ENCODE results near the gene HLA-DMA. TPM values are rescaled to one million over a fixed set of nuclear protein-coding genes. Genes with fewer than 3 reads are reported as not detected.
"Not testable (repeated sequence)": the region's sequence is repeated elsewhere in the genome, so short reads cannot be mapped to it uniquely, and the experiment has no call there.

HLA-DMA gene
- total RNA-seq, 4 donors from 2014 or later = 47.0 to 79.9 (median 62.1) TPM

DNA sequence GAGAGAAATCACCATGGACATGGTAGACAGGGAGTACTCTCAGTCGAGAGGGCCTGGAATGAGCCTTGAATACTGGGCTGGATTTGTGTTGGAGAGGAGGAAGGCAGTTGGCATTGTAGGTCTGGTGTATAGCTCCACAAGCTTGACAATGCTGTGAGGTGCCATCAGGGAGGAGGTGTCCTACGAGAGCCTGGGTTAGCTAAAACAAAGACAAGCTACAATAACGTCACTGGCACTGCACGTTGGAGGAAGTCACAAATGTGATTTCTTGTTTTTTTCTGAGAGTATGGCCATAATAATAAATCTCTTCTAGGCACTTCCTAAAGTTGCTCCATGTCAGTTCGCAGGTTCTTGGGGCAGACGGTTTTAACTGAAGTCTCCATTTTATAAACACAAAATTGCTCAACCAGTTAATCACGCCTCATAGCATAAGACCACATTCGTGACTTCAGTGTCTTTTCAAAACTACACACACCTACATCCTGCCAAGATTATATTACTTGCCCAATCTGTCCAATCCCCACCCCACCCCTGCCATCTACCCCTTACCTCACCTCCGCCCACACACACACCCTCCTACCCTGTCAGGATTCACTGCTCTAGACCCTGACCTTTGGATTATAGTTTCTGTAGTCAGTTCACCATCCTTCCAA is 7.7 kb downstream of the HLA-DMA start:
- H3K36me3 ChIP-seq = no peaks in the 10 kb centered on the region
- H3K4me3 ChIP-seq = no peak overlapping the region
- no peaks in the 10 kb centered on the region for H3K9me3 ChIP-seq
- H3K27ac ChIP-seq = peak overlapping the region; percentile 32 to 88 (median 64)
- TF ChIP-seq CTCF (IDR thresholded peaks at IDR 0.05) (no peak), POLR2A (IDR thresholded peaks at IDR 0.05) (no peak)
- no peaks in the 10 kb centered on the region for H3K27me3 ChIP-seq
- DNase-seq = peak in 2 of 3 donors; percentile 77 to 81
- H3K4me1 ChIP-seq = peaks cover 0 to 33% (median 13%) of the 10 kb centered on the region in 4 donors

DNA sequence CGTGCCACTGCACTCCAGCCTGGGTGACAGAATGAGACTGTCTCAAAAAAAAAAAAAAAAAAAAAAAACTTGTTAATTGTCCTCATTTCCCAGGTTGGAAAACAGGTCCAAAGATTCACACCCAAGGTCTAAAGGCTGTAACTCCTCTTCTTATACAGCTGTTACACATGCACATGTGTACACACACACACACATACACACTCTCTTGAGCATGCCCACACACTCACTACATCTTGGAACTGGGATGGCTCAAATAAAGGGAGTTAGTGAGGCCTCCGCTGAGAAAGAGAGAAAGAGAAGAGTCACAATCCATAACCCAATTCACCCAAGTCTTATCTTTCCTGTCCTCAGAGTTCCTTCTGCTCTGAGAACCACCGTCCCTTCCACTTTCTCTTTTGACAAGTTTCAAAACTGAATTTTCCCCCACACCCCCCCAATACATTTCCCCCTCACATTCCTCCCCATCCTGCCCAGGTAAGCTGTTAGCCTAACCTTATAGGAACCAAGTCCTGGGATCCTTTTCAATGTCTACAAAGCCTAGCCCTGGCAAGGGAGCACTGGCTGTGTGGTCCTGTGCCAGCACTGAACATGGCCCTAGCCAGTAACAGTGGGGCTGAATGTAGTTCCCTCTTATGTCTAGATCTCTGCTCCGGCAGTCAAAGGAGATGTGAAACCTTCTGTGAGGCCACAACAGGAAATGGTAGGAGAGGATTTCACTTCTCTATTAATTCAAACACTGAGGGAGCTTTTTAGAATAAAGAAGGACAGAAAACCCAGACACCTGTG is 8.8 kb downstream of the HLA-DMA start:
- Histone ChIP-seq H3K27me3 (no peaks in the 10 kb centered on the region), H3K4me1 (peaks cover 0 to 33% (median 13%) of the 10 kb centered on the region in 4 donors), H3K9me3 (no peaks in the 10 kb centered on the region), H3K27ac (peak overlapping the region; percentile 32 to 88 (median 64)), H3K4me3 (peak overlapping the region in 2 of 4 donors; percentile 3 to 22), H3K36me3 (no peaks in the 10 kb centered on the region)
- TF ChIP-seq CTCF (IDR thresholded peaks at IDR 0.05) (no peak), POLR2A (IDR thresholded peaks at IDR 0.05) (no peak)
- DNase-seq = peak in 2 of 3 donors; percentile 78 to 84

- H3K36me3 ChIP-seq, H3K4me3 ChIP-seq, H3K27me3 ChIP-seq, H3K9me3 ChIP-seq, DNase-seq: not testable (repeated sequence)
- peaks cover 0 to 33% (median 9%) of the 10 kb centered on the region in 4 donors for H3K4me1 ChIP-seq
- peak overlapping the region in 2 of 4 donors; percentile 66 to 88 for H3K27ac ChIP-seq
These were observed 10.3 kb downstream of the HLA-DMA start for GRCh38 chr6:32942555-32943123.

DNA sequence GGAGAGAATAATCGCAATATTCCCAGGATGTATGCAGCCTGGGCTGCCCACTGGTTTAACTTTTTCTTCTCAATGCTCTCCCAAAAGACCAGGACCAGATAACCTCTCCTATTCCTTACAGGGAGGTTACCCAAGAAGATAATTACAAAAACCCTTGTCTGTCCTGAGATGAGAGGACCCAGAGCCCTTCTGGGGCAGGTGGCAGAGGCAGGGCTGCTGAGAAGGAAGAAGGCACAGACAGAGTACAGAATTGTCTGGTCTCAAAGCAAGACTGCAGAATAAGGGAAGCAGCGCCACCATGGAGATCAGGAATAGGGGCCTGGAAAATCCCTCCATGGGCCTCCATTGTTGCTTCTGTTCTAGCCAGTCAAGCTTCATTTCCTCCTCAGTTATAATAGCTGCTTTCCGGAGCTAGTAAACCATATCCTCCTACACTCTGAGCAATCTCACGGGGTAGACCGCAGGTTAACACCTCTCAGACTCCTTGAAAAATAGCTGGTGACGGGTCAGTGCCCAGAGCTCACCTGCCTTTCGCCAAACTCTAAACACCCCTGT is 11.6 kb downstream of the HLA-DMA start:
- no peaks in the 10 kb centered on the region for H3K27me3 ChIP-seq
- peak in 2 of 3 donors; percentile 81 to 86 for DNase-seq
- no peaks in the 10 kb centered on the region for H3K36me3 ChIP-seq
- peaks cover 0 to 33% (median 9%) of the 10 kb centered on the region in 4 donors for H3K4me1 ChIP-seq
- no peak for TF ChIP-seq CTCF (IDR thresholded peaks at IDR 0.05)
- no peak for TF ChIP-seq POLR2A (IDR thresholded peaks at IDR 0.05)
- peak overlapping the region in 3 of 4 donors; percentile 50 to 59 (median 52) for H3K4me3 ChIP-seq
- H3K27ac ChIP-seq = peak overlapping the region; percentile 69 to 89 (median 84)
- H3K9me3 ChIP-seq = no peaks in the 10 kb centered on the region

GRCh38 chr6:32940656-32941213 is 12.2 kb downstream of the HLA-DMA start, which contains the start of gene HLA-DMB:
Gene HLA-DMB (minus strand): TSS chr6:32941028. CDS start chr6:32940807, 221 bp downstream.
- peak within 1 kb of the TSS; percentile 50 to 59 (median 52) for H3K4me3 ChIP-seq
- H3K9me3 ChIP-seq = no peaks in the 10 kb centered on the region
- peaks cover 0 to 33% (median 9%) of the 10 kb centered on the region in 4 donors for H3K4me1 ChIP-seq
- peak; percentile 69 to 83 (median 73) for DNase-seq
- no peaks in the 10 kb centered on the region for H3K27me3 ChIP-seq
- peak; percentile 32 to 41 for TF ChIP-seq POLR2A (IDR thresholded peaks at IDR 0.05)
- TF ChIP-seq CTCF (IDR thresholded peaks at IDR 0.05) = peak in 2 of 6 experiments; percentile 10 to 22
- H3K36me3 ChIP-seq = no peaks in the 10 kb centered on the region
- peak within 1 kb of the TSS; percentile 69 to 89 (median 84) for H3K27ac ChIP-seq

All from Peyer's patch (tissue), 4 donors.